ENCODE data around the gene SMIM10L2A. TPM values are rescaled to one million over a fixed set of nuclear protein-coding genes. Genes with fewer than 3 reads are reported as not detected.
"Not testable (repeated sequence)": the region's sequence is repeated elsewhere in the genome, so short reads cannot be mapped to it uniquely, and the experiment has no call there.

SMIM10L2A gene
- total RNA-seq = 0.27 TPM

- DNase-seq (ENCODE audit: low read depth in 2 of 3, low spot score in 2 of 3) = no peak
Measured at GRCh38 chrX:135421932-135422809, at the start of gene SMIM10L2A. Gene SMIM10L2A, plus strand, starts transcription at chrX:135421944. Its CDS starts 188 bp downstream, at chrX:135422132.

- DNase-seq (ENCODE audit: low read depth in 2 of 3, low spot score in 2 of 3) = no peak
Measured at GRCh38 chrX:135373357-135373756, 48.4 kb upstream of the SMIM10L2A start.

GRCh38 chrX:135382260-135382659, 39.5 kb upstream of the SMIM10L2A start:
- DNase-seq (ENCODE audit: low read depth in 2 of 3, low spot score in 2 of 3) = no peak

GRCh38 chrX:135383249-135383648, 38.5 kb upstream of the SMIM10L2A start:
- no peak for DNase-seq (ENCODE audit: low read depth in 2 of 3, low spot score in 2 of 3)

- DNase-seq (ENCODE audit: low read depth in 2 of 3, low spot score in 2 of 3) = peak in 2 of 3 donors; percentile 19 to 24
Measured at GRCh38 chrX:135384161-135384836, 37.4 kb upstream of the SMIM10L2A start.

- DNase-seq (ENCODE audit: low read depth in 2 of 3, low spot score in 2 of 3) = no peak
Measured at GRCh38 chrX:135388841-135389240, 32.9 kb upstream of the SMIM10L2A start.

GRCh38 chrX:135389243-135389642, 32.5 kb upstream of the SMIM10L2A start:
- no peak for DNase-seq (ENCODE audit: low read depth in 2 of 3, low spot score in 2 of 3)

GRCh38 chrX:135389717-135390116, 32.0 kb upstream of the SMIM10L2A start:
- no peak for DNase-seq (ENCODE audit: low read depth in 2 of 3, low spot score in 2 of 3)

- DNase-seq (ENCODE audit: low read depth in 2 of 3, low spot score in 2 of 3) = no peak
Measured at GRCh38 chrX:135391734-135392133, 30.0 kb upstream of the SMIM10L2A start.

- DNase-seq (ENCODE audit: low read depth in 2 of 3, low spot score in 2 of 3) = no peak
Measured at GRCh38 chrX:135393051-135393450, 28.7 kb upstream of the SMIM10L2A start.

- DNase-seq (ENCODE audit: low read depth in 2 of 3, low spot score in 2 of 3) = no peak
Measured at GRCh38 chrX:135395064-135395463, 26.7 kb upstream of the SMIM10L2A start.

- DNase-seq (ENCODE audit: low read depth in 2 of 3, low spot score in 2 of 3) = peak in 1 of 3 donors; percentile 17
Measured at GRCh38 chrX:135396109-135396508, 25.6 kb upstream of the SMIM10L2A start.

- no peak for DNase-seq (ENCODE audit: low read depth in 2 of 3, low spot score in 2 of 3)
Measured at GRCh38 chrX:135396566-135396965, 25.2 kb upstream of the SMIM10L2A start.

GRCh38 chrX:135397652-135398051, 24.1 kb upstream of the SMIM10L2A start:
- no peak for DNase-seq (ENCODE audit: low read depth in 2 of 3, low spot score in 2 of 3)

- DNase-seq (ENCODE audit: low read depth in 2 of 3, low spot score in 2 of 3) = no peak
Measured at GRCh38 chrX:135403374-135403773, 18.4 kb upstream of the SMIM10L2A start.

- not testable (repeated sequence) for DNase-seq (ENCODE audit: low read depth in 2 of 3, low spot score in 2 of 3)
Measured at GRCh38 chrX:135406428-135406827, 15.3 kb upstream of the SMIM10L2A start.

- no peak for DNase-seq (ENCODE audit: low read depth in 2 of 3, low spot score in 2 of 3)
Measured at GRCh38 chrX:135408794-135409193, 12.9 kb upstream of the SMIM10L2A start.

- no peak for DNase-seq (ENCODE audit: low read depth in 2 of 3, low spot score in 2 of 3)
Measured at GRCh38 chrX:135410861-135411627, 10.7 kb upstream of the SMIM10L2A start.

GRCh38 chrX:135411893-135412292, 9.9 kb upstream of the SMIM10L2A start:
- DNase-seq (ENCODE audit: low read depth in 2 of 3, low spot score in 2 of 3) = no peak

- no peak for DNase-seq (ENCODE audit: low read depth in 2 of 3, low spot score in 2 of 3)
Measured at GRCh38 chrX:135416546-135416945, 5.2 kb upstream of the SMIM10L2A start.

- DNase-seq (ENCODE audit: low read depth in 2 of 3, low spot score in 2 of 3) = no peak
Measured at GRCh38 chrX:135420831-135421230, 913 bp upstream of the SMIM10L2A start.

Data from hematopoietic multipotent progenitor cell (in vitro differentiated cells).